Measurements from ENCODE around the gene GANC. TPM values are rescaled to one million over a fixed set of nuclear protein-coding genes. Genes with fewer than 3 reads are reported as not detected.

The GANC gene
- total and polyA plus RNA-seq, 9 of the 15 experiments (the other 6 are each of a cell fraction or from before 2014, with no cell fraction given) = 10.9 to 19.0 (median 14.5) TPM

DNA sequence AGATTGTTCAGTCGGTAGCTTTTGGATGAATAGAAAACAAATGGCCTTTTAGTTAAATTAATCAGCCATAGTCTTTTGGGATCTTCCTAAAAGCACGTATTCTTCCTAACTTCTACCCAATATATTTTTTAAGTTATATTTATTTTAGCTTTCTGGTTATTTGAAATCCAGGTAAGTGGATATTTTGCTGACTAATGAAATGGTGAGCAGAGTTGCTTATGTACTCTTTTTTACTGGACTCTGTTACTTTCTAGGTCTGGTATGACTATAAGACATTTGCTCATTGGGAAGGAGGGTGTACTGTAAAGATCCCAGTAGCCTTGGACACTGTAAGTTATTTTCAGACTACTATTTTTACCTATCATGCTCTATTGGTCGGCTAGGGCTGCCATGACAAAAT lies 72.5 kb downstream of the GANC start:
- intact Hi-C loops (cut with micrococcal nuclease) = no loop called here
- no peaks in the 10 kb centered on the region for H3K9me1 ChIP-seq (ENCODE audit: control insufficient read depth, insufficient read depth, low read length)
- no peaks in the 10 kb centered on the region for H3K36me3 ChIP-seq (ENCODE audit: control insufficient read depth, insufficient read depth, low read length)
- in situ Hi-C loops (cut with MboI) = no loop called here
- no peak for FAIRE-seq
- no peaks in the 10 kb centered on the region for H3K79me2 ChIP-seq (ENCODE audit: control insufficient read depth, insufficient read depth, low read length)
- TF ChIP-seq ZNF239 (CRISPR knock-in tag; IDR thresholded peaks at IDR 0.05) (no peak), MAFF (IDR thresholded peaks at IDR 0.05; ENCODE audit: low read length) (peak; percentile 64), SNRNP70 (optimal IDR thresholded peaks at IDR 0.05; ENCODE audit: low read depth, low read length) (no peak), MAFG (tag; conservative IDR thresholded peaks at IDR 0.05) (peak; percentile 66), FUS (optimal IDR thresholded peaks at IDR 0.05; ENCODE audit: low read depth, low read length) (no peak), C11orf30 (IDR thresholded peaks at IDR 0.05; ENCODE audit: low read depth) (peak; percentile 63), ZNF316 (IDR thresholded peaks at IDR 0.05) (peak; percentile 85), MAFK (IDR thresholded peaks at IDR 0.05; ENCODE audit: low read length) (peak; percentile 62; the same call in 1 of the 2 replicates)
- TF ChIP-seq, protein P1, sequence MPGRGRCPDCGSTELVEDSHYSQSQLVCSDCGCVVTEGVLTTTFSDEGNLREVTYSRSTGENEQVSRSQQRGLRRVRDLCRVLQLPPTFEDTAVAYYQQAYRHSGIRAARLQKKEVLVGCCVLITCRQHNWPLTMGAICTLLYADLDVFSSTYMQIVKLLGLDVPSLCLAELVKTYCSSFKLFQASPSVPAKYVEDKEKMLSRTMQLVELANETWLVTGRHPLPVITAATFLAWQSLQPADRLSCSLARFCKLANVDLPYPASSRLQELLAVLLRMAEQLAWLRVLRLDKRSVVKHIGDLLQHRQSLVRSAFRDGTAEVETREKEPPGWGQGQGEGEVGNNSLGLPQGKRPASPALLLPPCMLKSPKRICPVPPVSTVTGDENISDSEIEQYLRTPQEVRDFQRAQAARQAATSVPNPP (IDR thresholded peaks at IDR 0.05; ENCODE audit: borderline replicate concordance, insufficient read depth, insufficient read length) = no peak
- no peaks in the 10 kb centered on the region for H4K20me1 ChIP-seq (replicated peaks; ENCODE audit: control insufficient read depth, insufficient read depth, low read length)
- no peak for ATAC-seq
- no peak overlapping the region for H3K4me2 ChIP-seq (ENCODE audit: insufficient read depth, low read length)
- H3K4me1 ChIP-seq (replicated peaks in 1 of 2; ENCODE audit: control insufficient read depth in 2 of 2, insufficient read depth in 2 of 2, low read length in 2 of 2) = no peaks in the 10 kb centered on the region
- POLR2A ChIA-PET = no interaction called here
- no peak overlapping the region for H3K9ac ChIP-seq (ENCODE audit: insufficient read depth in 1 of 2, low read depth in 2 of 2, low read length in 2 of 2)
- CTCF ChIA-PET (ENCODE audit: low intra/inter-chr PET ratio) = no interaction called here
- no peaks in the 10 kb centered on the region for H3K9me3 ChIP-seq (replicated peaks; ENCODE audit: control insufficient read depth, insufficient read depth, low read depth, low read length)
- no peak overlapping the region for H3K27ac ChIP-seq (ENCODE audit: extremely low read depth, low read depth, low read length)
- no peak overlapping the region for H3K4me3 ChIP-seq
- 41% methylated on average over 3 of the region's 3 CpGs for WGBS (ENCODE audit: insufficient coverage, low coverage, missing lambda C conversion rate)
- no peak for DNase-seq (ENCODE audit: extremely low read depth in 1 of 4, low spot score in 3 of 4)
- H2AFZ ChIP-seq (ENCODE audit: low read depth, low read length) = no peak overlapping the region
- BruUV-seq (replicated peaks) = no TSS peak
- H3K27me3 ChIP-seq (ENCODE audit: control insufficient read depth in 2 of 2, insufficient read depth in 2 of 2, low read length in 2 of 2) = no peaks in the 10 kb centered on the region
